ENCODE results near the gene TUBB2B. TPM values are rescaled to one million over a fixed set of nuclear protein-coding genes. Genes with fewer than 3 reads are reported as not detected.

The TUBB2B gene
- polyA plus RNA-seq, 3 donors, result 0.15 to 3.5 TPM; not detected in 1

- H3K36me3 ChIP-seq (replicated peaks in 1 of 2; ENCODE audit: control insufficient read depth in 1 of 2, insufficient read depth in 2 of 2, low read length in 2 of 2), result peaks cover 50 to 86% of the 10 kb centered on the region in 2 donors
- H3K4me3 Mint-ChIP-seq, result no peak overlapping the region
- peaks cover 0 to 2% (median 0%) of the 10 kb centered on the region in 3 donors for H3K27me3 Mint-ChIP-seq (ENCODE audit: low read depth in 3 of 3)
These were observed 41.2 kb upstream of the TUBB2B start for GRCh38 chr6:3268680-3269079.

DNA sequence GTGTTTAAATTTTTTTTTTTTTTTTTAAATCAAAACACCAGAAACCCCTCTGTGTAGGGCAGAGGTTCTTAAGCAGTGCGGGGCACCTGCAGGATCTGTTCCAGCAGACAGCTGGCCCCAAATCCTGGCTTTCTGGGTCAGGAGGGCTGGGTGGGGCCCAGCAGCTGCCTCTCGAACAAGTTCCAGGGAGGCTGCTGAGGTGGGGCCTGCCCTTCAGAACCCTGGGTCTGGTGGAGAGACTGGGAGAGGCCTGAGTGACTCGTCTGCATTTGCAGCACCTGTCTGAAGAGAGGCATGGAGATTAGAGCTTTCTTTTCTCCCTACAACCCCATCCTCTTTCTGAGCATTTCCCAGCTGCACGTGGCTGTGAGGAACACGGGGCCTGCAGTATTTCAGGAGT lies 39.7 kb upstream of the TUBB2B start:
- H3K36me3 ChIP-seq (replicated peaks in 1 of 2; ENCODE audit: control insufficient read depth in 1 of 2, insufficient read depth in 2 of 2, low read length in 2 of 2), result peaks cover 45 to 84% of the 10 kb centered on the region in 2 donors
- H3K36me3 Mint-ChIP-seq, result peaks cover 63 to 76% of the 10 kb centered on the region in 2 donors
- no peak overlapping the region for H3K27ac ChIP-seq (ENCODE audit: low read depth in 1 of 2, low read length in 2 of 2)
- no peak overlapping the region for H3K4me3 Mint-ChIP-seq
- intact Hi-C loops (cut with micrococcal nuclease), result no loop called here
- H3K4me2 ChIP-seq (replicated peaks; ENCODE audit: extremely low read depth, low read length, poor library complexity, severe bottlenecking), result no peak overlapping the region
- no peak for TF ChIP-seq CTCF (IDR thresholded peaks at IDR 0.05)
- no peaks in the 10 kb centered on the region for H3K4me1 ChIP-seq (ENCODE audit: control insufficient read depth in 1 of 2, insufficient read depth in 2 of 2, low read length in 2 of 2)
- peaks cover 0 to 2% (median 0%) of the 10 kb centered on the region in 3 donors for H3K27me3 Mint-ChIP-seq (ENCODE audit: low read depth in 3 of 3)
- H3K9ac ChIP-seq (ENCODE audit: insufficient read depth, low read length, poor library complexity, severe bottlenecking), result no peak overlapping the region
- no peaks in the 10 kb centered on the region for H3K27me3 ChIP-seq (ENCODE audit: control insufficient read depth in 2 of 2, insufficient read depth in 2 of 2, low read length in 2 of 2)
- no peaks in the 10 kb centered on the region for H3K9me3 ChIP-seq (replicated peaks in 1 of 2; ENCODE audit: control insufficient read depth in 1 of 2, insufficient read depth in 1 of 2, low read length in 2 of 2)
- peaks cover 20% of the 10 kb centered on the region for H3K79me2 ChIP-seq (ENCODE audit: insufficient read depth, low read length)
- H3K4me3 ChIP-seq (replicated peaks in 1 of 3; ENCODE audit: low read depth in 2 of 3, low read length in 3 of 3), result no peak overlapping the region
- no peak for DNase-seq
- WGBS (ENCODE audit: insufficient coverage), result no CpG with 5 or more reads among the region's 5 CpGs
- no peak overlapping the region for H2AFZ ChIP-seq (ENCODE audit: insufficient read depth, low read depth, low read length, poor library complexity, severe bottlenecking)
- H4K20me1 ChIP-seq (ENCODE audit: insufficient read depth, low read length), result peaks cover 46% of the 10 kb centered on the region
- H3K27ac Mint-ChIP-seq, result no peak overlapping the region
- H3K9me3 Mint-ChIP-seq, result no peaks in the 10 kb centered on the region
- H3K4me1 Mint-ChIP-seq, result peaks cover 4% of the 10 kb centered on the region

More at GRCh38 chr6:3268680-3269079, 41.2 kb upstream of the TUBB2B start:
- no peak overlapping the region for H3K4me3 ChIP-seq (replicated peaks in 1 of 3; ENCODE audit: low read depth in 2 of 3, low read length in 3 of 3)
- no peaks in the 10 kb centered on the region for H3K4me1 ChIP-seq (ENCODE audit: control insufficient read depth in 1 of 2, insufficient read depth in 2 of 2, low read length in 2 of 2)
- H2AFZ ChIP-seq (ENCODE audit: insufficient read depth, low read depth, low read length, poor library complexity, severe bottlenecking), result no peak overlapping the region
- no peak overlapping the region for H3K27ac ChIP-seq (ENCODE audit: low read depth in 1 of 2, low read length in 2 of 2)
- H3K79me2 ChIP-seq (ENCODE audit: insufficient read depth, low read length), result peaks cover 12% of the 10 kb centered on the region
- Mint-ChIP-seq H3K9me3 (no peaks in the 10 kb centered on the region), H3K4me1 (no peaks in the 10 kb centered on the region), H3K27ac (peak overlapping the region in 2 of 7 donors; percentile 27 to 38), H3K36me3 (peaks cover 62 to 78% of the 10 kb centered on the region in 2 donors)
- H3K4me2 ChIP-seq (replicated peaks; ENCODE audit: extremely low read depth, low read length, poor library complexity, severe bottlenecking), result no peak overlapping the region
- 84% methylated on average over 4 of the region's 11 CpGs for WGBS (ENCODE audit: insufficient coverage)
- no peak overlapping the region for H3K9ac ChIP-seq (ENCODE audit: insufficient read depth, low read length, poor library complexity, severe bottlenecking)
- H4K20me1 ChIP-seq (ENCODE audit: insufficient read depth, low read length), result peaks cover 38% of the 10 kb centered on the region
- no peak for TF ChIP-seq CTCF (IDR thresholded peaks at IDR 0.05)
- DNase-seq, result no peak
- no peaks in the 10 kb centered on the region for H3K9me3 ChIP-seq (replicated peaks in 1 of 2; ENCODE audit: control insufficient read depth in 1 of 2, insufficient read depth in 1 of 2, low read length in 2 of 2)
- intact Hi-C loops (cut with micrococcal nuclease), result no loop called here
- no peaks in the 10 kb centered on the region for H3K27me3 ChIP-seq (ENCODE audit: control insufficient read depth in 2 of 2, insufficient read depth in 2 of 2, low read length in 2 of 2)

Measured in CD14-positive monocyte (primary cell).